ENCODE data around the gene AHSP.
"Not testable (repeated sequence)": the region's sequence is repeated elsewhere in the genome, so short reads cannot be mapped to it uniquely, and the experiment has no call there.

Gene AHSP

GRCh38 chr16:31527734-31528274 lies at the start of gene AHSP:
Gene AHSP, plus strand, starts transcription at chr16:31527900. Its CDS starts 240 bp downstream, at chr16:31528140.
- no peak for DNase-seq (ENCODE audit: low read depth)

GRCh38 chr16:31478956-31479355 lies 48.7 kb upstream of the AHSP start:
- no peak for DNase-seq (ENCODE audit: low read depth)

DNA sequence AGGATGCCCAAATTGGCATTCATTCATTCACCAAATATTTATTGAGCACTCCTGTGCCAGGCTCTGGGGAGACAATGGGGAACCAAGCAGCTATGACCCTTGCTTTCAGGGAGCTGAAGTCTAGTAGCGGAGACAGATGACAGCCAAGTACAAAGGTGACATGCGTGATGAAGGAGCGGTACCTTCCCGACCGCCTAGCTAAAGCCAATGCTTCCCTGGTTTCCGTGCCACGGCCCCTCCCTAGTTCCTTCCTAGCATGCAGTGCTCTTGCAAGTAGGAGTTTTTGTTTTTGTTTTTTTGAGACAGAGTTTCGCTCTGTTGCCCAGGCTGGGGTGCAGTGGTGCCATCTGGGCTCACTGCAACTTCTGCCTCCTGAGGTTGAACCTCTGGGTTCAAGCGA lies 47.9 kb upstream of the AHSP start:
- no peak for DNase-seq (ENCODE audit: low read depth)

DNA sequence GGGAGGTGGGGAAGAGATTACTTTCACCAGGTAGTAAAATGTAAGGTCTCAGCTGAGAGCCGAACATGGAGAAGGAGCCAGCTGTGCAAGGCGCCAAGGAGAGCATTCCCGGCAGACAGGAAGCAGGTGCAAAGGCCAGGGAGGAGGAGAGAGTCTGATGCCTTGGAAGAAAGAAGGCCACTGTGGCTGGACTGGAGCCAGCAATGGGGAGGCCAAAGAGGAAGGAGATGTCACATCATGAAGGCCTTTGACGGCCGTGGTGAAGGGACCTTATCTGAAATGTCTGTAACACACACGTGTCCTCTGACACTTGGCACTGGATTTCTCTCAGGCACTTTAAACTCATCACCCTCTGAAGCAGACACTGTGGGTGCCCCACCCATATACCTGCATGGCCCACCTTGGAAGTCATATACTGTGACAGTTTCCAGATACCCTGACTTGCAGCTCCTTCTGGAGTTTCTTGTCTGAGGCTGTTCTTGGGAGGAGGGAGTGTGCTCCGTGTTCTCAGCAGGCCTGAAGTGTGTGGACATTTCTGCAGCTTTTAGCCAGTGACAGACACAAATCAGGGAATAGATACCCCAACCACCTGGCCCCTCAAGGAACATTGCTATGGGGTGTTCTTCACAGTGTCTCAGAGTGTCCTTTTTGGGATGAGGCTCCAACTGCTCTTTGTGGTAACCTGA lies 46.7 kb upstream of the AHSP start:
- no peak for DNase-seq (ENCODE audit: low read depth)

DNA sequence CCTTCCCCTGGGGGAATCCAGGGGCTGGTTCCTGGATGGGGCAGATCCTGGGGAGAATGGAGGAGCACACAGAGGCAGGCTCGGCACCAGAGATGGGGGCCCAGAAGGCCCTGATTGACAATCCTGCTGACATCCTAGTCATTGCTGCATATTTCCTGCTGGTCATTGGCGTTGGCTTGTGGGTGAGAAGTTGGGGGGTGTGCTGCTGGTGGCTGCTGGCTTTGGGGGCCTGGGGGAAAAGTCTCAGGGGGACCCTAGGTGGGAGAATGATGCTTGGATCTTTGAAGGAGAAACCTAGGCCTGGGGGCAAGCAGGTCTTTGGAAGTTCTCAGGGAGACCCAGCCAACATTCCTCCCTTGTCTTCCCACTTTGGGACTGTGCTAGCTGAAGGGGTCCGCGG lies 44.6 kb upstream of the AHSP start, which contains the start of gene SLC5A2:
Gene SLC5A2, plus strand, starts transcription at position 43 of the 400 bp plus-strand sequence. Its CDS starts 14 bp downstream, at position 57.
- DNase-seq (ENCODE audit: low read depth), result no peak

DNA sequence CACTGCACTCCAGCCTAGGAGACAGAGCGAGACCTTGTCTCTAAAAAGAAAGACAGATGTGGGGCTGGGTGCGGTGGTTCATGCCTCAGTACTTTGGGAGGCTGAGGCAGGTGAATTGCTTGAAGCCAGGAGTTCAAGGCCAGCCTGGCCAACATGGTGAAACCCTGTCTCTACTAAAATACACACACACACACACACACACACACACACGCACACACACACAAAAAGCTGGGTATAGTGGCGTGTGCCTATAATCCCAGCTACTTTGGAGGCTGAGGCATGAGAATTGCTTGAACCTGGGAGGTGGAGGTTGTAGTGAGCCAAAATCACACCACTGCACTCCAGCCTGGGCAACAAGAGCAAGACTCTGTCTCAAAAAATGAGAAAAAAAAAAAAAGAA lies 43.7 kb upstream of the AHSP start:
- DNase-seq (ENCODE audit: low read depth), result not testable (repeated sequence)

DNA sequence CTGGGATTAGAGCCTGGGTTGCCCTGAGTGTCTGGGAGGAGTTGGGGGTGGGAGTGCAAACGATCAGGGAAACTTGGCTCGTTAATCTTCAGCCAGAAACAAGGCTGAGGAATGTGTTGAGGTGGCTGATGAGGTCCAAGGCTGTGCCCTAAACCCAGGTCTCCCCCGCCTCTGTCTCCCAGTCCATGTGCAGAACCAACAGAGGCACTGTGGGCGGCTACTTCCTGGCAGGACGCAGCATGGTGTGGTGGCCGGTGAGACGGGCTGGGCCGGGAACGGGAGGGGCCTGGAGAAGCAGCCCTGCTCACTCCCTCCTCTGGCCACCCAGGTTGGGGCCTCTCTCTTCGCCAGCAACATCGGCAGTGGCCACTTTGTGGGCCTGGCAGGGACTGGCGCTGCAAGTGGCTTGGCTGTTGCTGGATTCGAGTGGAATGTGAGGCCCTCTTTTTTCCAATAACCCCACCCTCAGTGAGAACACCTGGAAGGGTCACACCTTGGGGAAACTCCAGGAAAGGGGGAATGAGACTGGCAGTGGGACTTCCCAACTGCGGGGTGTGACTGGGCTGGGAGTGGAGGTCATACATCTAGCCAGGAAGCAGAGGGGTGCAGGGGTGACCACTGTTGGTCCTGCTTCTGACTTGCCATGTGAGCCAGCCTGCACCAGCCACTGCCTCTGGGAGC lies 43.1 kb upstream of the AHSP start:
- no peak for DNase-seq (ENCODE audit: low read depth)

DNA sequence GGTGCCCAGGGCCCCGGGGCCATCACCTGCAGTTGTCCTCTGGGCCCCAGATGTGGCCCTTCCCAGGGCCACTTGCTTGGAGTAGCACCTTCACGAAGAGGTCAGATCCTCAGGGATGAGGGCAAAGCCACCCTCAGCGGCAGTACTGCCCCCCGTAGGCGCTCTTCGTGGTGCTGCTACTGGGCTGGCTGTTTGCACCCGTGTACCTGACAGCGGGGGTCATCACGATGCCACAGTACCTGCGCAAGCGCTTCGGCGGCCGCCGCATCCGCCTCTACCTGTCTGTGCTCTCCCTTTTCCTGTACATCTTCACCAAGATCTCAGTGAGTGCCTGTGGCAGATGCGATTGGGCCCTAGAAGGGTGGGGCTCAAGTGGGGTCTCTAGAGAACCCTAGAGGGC lies 42.1 kb upstream of the AHSP start:
- DNase-seq (ENCODE audit: low read depth), result no peak

DNA sequence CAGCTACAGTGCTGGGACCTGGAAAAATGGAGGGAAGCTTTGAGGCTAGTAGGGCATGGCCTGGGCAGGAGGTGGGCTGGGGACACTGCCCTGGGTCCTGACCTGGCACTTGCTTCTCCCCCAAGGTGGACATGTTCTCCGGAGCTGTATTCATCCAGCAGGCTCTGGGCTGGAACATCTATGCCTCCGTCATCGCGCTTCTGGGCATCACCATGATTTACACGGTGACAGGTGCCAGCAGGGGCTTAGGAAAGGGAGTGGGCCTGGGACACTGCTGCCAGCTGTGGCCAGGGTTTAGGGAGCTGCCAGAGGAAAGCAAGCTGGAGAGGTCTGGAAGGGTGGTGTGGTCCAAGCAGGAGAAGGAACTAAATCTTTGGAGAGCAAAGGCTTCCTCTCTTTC lies 41.7 kb upstream of the AHSP start:
- DNase-seq (ENCODE audit: low read depth), result no peak

GRCh38 chr16:31487071-31487719 lies 40.5 kb upstream of the AHSP start:
- no peak for DNase-seq (ENCODE audit: low read depth)

DNA sequence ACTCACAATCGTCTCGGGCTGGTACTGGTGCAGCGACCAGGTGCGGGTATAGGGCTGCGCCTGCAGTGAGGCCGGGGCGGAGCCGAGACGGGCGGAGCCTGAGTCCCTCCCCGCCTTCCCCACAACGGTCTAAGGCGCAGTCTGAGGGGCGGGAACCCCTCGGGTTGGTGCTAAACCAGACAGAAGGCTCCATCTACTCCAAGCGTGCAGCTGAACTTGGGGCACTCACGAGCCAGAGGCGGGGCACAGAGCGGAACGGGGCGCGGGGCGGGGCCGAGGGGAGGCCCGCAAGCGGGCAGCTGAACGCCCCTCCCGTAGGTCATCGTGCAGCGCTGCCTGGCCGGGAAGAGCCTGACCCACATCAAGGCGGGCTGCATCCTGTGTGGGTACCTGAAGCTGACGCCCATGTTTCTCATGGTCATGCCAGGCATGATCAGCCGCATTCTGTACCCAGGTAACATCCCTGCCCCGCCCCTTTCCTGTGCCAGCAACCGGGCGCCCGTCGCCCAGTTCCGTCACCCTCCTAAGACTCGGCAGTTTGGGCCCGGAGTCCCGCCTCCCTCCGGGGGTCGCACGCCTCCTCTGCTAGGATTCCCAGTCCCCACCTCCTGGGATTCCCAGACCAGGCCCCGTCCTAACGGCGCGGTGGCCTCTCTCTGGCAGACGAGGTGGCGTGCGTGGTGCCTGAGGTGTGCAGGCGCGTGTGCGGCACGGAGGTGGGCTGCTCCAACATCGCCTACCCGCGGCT lies 39.8 kb upstream of the AHSP start:
- DNase-seq (ENCODE audit: low read depth), result peak; percentile 53

DNA sequence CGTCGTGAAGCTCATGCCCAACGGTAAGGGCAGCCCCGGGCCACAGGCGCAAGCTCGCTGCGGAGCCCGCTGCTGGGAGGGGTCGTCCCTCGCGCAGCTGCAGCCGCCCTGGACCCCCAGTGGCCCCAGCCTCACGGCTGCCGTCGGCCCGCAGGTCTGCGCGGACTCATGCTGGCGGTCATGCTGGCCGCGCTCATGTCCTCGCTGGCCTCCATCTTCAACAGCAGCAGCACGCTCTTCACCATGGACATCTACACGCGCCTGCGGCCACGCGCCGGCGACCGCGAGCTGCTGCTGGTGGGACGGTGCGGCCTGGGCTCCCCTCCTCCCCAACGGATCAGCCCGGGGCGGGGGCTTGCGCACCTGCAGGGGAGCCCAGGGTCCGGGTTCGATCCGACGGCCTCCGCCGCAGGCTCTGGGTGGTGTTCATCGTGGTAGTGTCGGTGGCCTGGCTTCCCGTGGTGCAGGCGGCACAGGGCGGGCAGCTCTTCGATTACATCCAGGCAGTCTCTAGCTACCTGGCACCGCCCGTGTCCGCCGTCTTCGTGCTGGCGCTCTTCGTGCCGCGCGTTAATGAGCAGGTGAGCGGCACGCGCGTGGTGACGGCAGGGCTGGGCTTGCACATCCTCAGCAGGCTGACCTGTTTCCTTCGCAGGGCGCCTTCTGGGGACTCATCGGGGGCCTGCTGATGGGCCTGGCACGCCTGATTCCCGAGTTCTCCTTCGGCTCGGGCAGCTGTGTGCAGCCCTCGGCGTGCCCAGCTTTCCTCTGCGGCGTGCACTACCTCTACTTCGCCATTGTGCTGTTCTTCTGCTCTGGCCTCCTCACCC lies 39.0 kb upstream of the AHSP start:
- DNase-seq (ENCODE audit: low read depth), result no peak

DNA sequence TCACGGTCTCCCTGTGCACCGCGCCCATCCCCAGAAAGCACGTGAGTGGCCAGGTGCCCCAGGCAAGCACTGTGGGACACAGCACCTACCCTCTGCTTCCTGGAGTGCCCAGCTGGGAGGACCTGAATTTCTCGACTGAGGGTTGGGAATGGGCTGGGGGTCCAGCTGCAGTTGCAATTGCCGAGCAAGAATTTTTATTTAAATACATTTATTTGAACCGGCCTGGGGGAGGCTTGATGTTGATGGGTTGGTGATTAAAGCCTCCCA lies 38.5 kb upstream of the AHSP start:
- DNase-seq (ENCODE audit: low read depth), result no peak

DNA sequence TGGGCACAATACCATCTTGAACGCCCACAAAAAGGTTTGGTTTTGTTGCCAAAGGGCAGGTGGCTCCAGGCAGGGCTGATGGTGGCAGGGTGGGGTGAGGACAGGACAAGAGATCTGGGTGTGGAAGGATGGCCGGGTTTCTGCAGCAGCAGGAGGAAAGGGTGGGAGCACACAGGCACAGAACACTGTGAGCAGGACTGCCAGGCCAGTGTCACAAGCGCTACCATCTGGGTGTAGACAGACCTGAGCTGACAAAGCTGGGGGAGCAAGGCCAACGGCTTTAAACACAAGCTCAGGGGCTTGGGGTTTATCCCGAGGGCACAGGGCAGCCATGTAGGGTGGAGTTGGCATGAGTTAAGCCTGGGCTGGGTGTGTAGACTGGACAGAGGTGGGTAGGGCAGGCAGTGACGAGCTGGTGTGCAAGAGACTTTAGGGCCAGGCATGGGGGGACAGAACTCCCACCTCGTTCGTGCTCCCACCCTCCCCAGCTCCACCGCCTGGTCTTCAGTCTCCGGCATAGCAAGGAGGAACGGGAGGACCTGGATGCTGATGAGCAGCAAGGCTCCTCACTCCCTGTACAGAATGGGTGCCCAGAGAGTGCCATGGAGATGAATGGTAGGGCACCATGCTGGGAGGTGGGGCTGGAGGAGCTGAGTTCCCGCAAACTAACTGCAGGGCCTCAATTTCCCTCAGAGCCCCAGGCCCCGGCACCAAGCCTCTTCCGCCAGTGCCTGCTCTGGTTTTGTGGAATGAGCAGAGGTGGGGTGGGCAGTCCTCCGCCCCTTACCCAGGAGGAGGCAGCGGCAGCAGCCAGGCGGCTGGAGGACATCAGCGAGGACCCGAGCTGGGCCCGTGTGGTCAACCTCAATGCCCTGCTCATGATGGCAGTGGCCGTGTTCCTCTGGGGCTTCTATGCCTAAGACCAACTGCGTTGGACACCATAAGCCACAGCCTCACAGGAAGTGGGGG lies 37.8 kb upstream of the AHSP start:
- no peak for DNase-seq (ENCODE audit: low read depth)

GRCh38 chr16:31491778-31492418 lies 35.8 kb upstream of the AHSP start:
- DNase-seq (ENCODE audit: low read depth), result no peak

GRCh38 chr16:31493506-31494125 lies 34.1 kb upstream of the AHSP start:
- no peak for DNase-seq (ENCODE audit: low read depth)

- DNase-seq (ENCODE audit: low read depth), result no peak
These were observed 31.0 kb upstream of the AHSP start for GRCh38 chr16:31496670-31497069.

DNA sequence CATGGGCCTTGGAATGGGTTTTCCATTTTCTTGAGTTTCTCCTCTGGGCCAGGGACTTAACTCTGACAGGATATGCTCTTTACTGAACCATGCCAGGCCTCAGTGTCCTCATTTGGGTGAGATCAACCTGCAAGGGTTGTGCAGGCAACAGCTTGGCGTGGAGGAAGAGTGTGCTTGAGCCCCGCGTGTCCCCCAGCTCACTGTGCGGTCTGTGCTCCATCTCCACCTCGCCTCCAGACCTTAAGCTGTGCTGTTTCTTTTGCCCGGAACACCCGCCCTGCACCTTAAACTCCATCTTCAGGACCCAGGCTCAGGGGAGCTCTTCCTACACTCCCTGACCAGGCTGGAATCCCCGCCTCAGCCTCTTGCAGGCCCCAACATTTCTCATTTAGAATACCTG lies 29.2 kb upstream of the AHSP start:
- DNase-seq (ENCODE audit: low read depth), result no peak

GRCh38 chr16:31499928-31500327 lies 27.8 kb upstream of the AHSP start:
- no peak for DNase-seq (ENCODE audit: low read depth)

Data from ELR (cell line).